HG02870 (cell line): ENCODE measurements around the gene ACBD3.
"Not testable (repeated sequence)": the region's sequence is repeated elsewhere in the genome, so short reads cannot be mapped to it uniquely, and the experiment has no call there.

Source experiments
- ATAC-seq: cut with Tn5 transposase; IDR thresholded peaks from one replicate; pipeline ENCODE4 v1.9.1; 2021; ENCODE audit warnings: mild to moderate bottlenecking, moderate library complexity; ENCODE audit not compliant: unreplicated experiment

ACBD3 gene

DNA sequence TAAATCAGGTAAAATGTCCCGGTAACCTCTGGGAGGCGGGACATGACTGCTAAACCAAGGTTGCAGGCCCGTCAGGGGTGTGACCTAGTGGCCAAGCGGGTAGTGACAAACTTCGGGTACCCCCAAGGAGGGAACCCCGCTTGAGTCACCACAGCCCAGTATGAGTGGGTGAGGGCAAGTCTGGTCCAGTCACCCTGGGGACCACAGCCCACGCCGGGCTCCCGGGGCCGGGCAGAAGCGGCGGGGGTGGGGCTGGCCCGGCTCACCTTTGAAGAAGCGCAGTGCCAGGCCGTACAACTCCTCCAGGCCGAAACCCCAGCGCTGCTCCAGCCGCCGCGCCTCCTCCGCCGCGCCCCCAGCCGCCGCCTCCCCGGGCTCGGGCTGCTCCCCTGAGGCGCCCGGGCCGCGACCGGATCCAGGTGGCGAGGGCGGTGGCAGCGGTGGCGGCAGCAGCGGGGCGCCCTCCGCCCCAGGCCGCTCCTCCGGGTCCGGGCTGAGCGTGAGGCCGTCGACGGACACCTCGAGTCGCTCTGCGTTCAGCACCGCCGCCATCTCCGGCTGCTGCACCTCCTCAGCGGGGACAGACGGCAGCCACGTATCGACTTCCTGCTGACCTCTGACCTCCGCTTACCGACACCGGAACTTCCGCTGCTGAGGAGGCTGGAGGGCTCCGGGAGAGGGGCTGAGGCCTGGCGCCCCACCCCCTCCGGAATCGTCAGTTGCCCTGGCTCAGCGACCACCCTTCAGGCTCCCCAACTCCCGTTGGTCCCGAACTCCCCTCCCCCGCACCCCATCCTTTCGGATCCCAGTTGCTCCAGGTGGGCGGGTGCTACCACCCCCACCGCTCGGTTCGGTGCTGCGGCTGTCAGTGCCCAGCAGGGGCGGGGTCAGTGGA lies at the start of gene ACBD3:
Gene ACBD3, minus strand, starts transcription at position 618 of the 895 bp plus-strand sequence. Its CDS starts 66 bp downstream, at position 552.
- peak; percentile 93 for ATAC-seq

DNA sequence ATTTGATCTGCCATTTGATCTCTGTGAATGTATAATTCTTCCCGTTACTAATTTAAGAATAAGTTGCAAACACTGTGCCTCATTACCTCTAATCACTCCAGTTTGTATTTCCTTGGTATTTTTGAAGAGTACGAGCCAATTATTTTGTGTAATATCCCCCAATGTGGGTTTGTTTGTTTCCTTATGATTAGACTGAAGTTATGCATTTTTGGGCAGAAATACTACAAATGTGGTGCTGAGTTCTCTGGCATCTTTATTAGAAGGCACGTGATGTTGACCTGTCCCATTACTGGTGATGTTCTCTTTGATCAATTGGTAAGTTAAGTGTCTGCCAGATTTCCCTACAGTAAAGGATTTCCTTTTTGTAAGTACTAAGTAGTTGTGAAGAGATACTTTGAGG lies 47.3 kb upstream of the ACBD3 start:
- no peak for ATAC-seq

DNA sequence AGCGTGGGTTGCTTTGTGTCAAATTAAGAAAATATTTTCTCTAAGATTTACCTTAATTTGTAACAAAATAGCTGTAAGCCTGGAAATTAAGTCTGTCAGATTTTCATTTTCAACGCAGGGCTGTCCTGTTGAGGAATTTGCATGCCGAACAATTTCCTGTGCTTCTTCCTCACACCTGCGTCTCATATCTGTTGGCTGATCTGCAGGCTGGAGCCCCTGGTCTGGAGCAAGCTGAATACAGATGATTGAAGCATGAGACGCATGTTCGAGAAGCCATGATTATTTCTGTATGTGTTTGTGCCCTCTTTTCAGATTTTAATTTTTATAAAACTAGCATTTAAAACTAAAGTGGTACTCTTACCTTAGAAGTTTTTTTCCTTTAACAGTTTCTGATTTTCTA lies 46.8 kb upstream of the ACBD3 start:
- ATAC-seq = no peak

DNA sequence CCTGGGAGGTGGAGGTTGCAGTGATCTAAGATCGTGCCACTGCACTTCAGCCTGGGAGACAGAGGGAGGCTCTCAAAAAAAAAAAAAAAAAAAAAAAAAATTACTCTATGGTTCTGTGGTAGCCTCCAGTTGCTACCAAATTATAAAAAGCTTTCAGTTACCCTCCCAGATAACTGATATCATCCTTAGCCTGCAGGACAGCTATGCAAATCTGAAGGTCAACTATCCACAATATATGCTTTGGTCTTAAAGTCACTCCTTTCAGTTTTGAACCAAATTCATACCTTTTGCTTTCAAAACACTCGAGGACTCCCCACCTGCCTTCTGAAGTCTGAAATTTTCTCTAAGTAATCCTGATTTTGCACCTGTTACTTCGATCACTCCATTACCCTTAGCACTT lies 40.1 kb upstream of the ACBD3 start:
- no peak for ATAC-seq

DNA sequence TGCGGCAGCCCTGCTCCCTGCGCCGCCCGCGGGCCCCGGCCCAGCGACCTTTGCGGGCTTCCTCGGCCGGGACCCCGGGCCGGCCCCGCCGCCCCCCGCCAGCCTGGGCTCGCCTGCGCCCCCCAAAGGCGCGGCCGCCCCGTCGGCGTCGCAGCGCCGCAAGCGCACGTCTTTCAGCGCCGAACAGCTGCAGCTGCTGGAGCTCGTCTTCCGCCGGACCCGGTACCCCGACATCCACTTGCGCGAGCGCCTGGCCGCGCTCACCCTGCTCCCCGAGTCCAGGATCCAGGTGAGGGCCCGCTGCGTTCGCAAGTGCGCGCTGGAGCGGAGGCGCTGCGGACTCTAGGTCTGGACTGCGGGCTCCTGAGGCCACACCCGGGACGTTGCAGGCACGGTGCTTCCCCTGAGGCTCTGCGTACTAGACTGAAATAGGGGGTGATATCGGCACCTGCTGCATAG lies 37.3 kb upstream of the ACBD3 start:
- peak; percentile 60 for ATAC-seq

DNA sequence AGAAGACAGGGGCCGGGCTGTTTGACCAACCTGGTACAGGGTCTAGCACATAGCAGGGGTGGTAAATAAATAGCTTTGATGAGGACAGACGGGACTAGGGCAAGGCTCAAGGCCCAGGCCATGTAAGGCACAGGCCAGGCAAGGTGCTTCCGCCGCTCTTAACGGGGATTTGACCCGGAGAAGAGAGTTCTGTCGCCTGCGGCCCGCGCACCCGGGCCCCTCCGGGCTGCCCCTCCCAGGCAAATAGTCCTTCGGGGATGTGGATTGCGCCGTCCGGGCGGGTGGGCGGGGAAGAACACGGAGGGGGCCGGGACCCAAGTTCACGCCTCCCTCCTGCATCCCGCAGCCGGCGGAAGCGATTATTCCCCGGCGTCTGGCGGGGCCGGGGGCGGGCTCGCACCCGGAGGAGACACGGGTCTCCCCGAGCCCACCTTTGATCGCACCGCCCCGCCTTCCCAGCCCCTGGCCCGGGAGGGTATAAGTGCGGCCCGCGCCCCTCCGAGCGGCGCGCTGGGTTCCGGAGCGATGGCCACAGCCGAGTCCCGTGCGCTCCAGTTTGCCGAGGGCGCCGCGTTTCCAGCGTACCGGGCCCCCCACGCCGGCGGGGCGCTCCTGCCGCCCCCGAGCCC lies 36.7 kb upstream of the ACBD3 start, which contains the start of gene MIXL1:
Gene MIXL1, plus strand, starts transcription at position 508 of the 629 bp plus-strand sequence. Its CDS starts 18 bp downstream, at position 526.
- peak; percentile 24 for ATAC-seq

DNA sequence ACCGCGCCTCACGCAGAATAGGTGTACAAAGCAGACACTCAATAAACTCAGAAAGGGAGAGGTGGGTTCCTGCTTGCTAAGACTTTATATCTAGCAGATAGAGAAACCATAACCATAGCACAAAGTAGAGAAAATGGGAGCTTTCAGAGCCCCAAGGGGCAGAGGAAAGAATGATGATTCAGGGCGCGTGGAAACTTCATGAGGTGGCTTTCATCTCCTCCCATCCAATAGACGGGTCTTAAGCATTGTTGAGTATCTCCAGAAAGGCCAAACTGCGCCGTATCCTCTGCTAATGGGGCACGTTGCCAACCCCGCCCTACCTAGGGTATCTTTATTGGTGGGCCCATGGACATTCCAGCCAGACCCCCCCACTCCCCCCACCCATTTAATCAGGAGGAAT lies 36.1 kb upstream of the ACBD3 start:
- ATAC-seq = no peak

DNA sequence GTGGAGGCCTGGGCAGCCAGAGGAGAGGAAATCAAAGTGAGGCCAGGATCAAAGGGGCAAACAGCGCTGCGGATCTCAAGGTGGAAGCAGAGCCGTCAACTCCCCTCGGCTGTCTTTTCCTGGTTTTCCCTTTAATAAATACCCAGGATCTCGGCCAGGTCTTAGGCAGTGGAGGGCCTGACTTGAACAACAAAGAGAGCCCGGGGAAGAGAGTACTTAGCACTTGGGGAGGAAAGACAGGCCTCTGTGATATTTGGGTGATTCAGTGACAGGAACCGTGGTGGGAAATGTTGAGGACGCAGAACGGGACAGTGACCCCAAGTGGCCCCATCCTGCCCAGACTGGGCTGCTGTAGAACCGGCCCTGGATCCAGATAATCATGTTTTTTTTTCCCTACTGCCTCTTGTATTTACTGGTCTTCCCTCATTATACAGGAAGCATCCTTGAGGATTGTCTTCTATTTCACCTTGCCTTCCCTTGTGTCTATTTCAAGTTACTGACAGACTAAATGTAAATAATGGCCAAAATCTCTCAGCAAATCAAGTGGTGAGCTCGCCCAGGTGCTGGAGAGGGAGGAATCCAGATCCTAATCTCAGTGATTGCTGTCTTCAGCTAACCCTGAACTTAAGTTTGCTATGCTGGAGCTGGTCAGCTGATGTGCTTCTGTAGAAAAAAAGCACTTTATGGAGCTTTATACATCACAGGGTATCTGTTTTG lies 34.1 kb upstream of the ACBD3 start:
- no peak for ATAC-seq

DNA sequence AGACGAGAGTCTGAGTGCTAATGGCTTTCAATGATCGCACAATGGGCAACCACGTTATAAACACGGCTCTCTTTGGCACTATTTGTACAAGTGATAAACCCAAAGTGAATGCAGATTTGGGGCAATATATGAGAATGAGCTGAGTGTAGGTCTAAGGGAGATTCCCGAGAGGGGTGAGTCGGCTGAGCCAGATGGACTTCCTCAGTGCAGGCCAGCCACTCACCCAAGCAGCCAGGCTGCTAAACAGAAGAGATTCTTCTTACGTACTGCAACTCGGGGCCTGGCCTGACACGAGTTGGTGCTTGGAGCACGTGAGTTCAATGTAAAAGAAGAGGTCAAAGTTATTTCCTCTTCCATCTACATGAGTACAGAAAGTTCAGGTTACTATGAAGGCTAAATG lies 30.7 kb upstream of the ACBD3 start:
- no peak for ATAC-seq

DNA sequence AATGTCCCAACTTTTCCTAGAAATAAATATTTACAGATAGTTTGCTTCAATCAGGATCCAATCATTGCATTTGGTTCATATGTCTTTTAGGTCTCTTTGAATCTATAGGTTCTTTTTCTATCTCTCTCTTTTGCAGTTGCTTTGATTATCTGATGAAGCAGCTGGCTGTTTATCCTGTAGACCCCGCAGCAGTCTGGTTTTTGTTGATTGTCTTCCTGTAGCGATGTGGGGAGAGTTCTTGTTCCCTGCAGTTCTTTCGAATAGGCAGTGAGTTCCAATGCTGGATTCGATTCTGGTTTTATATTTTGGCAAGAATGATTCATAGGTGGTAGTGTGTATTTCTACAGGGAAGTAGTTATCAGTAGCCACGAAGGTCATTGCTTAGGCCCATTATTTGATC lies 29.5 kb upstream of the ACBD3 start:
- no peak for ATAC-seq

DNA sequence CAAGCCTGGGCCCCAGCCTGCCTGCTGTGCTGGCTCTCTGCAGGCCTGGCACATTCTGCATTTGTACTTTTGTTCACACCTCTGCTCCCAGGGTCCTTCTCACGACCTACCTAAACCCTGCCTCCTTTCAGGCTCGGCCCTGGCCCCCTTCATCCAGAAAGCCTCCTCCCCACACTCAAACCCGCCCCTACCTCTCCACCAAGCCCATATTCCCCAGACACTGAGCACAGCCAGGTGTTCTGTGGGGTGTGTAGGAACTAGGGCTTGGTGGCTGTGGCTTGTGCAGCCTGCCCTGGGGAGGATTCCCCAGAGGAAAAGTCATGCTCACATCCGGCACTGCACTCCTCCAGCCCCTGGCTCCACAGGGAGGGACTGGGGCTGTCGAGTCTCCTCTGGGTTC lies 28.7 kb upstream of the ACBD3 start:
- ATAC-seq = no peak

DNA sequence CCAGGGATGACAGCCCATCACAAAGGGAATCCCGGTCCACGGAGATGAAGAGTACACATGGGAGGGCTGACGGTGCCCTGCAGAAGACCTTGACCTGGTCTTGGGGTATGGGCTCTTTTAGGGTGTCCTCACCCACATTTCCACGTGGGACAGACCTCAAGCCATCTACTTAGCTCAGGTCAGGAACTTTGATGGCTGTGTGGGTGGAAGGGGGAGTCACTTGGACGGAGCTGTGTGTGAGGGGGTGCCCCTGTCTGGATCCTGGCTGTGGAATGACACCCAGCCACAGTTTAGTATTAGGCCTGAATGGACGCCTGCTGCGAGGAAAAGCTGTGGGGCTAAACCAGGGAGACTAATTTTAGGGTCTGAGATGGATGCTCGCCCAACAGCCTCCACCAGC lies 26.0 kb upstream of the ACBD3 start:
- ATAC-seq = no peak

DNA sequence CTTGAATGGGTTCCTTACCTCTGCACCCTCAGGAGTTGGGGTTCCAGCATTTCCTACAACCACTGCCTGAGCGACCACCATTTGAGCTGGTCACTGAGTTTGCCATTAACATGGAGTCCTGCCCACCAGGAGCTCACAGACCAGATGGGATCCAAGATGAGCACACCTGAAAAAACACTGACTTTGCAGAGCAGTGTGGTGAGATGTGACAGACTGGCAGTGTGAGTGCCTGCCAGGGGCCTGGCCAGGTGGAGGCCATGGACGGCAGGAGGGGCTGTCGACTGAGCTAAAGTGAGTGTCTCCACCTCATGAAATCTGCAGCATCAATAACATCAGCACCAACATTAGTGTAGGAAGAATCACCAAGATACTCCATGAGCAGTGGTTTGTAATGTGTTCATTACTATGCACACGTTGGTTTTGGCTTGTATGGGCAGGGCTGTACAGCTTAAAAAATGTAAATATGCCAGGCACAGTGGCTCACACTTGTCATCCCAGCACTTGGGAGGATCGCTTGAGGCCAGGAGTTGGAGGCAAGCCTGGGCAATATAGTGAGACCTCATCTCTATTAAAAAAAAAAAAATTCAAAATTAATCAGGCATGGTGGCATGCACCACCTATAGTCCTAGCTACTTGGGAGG lies 24.8 kb upstream of the ACBD3 start:
- ATAC-seq = no peak

DNA sequence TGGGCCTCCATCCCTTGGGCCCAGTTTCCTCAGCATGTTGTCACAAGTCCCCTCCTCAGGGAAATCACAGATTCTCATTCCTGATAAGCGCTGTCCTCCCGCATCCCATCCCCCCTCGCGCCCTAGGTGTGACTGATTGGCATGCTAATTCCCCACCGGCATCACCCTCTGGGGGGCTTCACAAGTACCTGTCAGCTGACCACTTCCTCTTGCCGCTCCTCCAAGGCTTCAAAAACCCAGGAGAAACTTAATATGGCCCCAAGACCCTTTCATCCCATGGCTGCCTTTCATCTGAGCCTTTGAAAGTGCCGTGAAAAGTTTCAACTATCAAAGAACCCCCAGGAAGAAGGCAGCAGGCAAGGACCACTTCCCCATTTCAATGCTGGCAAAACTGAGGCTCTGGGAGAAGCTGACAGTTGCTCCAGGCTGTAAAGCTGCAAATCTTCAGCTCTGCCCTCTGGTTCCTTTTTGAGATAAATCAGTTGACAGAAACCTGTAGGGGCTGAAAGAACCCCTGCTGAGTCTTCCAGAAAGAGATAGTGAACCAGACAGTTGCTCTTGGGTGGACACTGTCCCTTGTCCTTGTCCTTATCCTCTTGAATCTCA lies 24.1 kb upstream of the ACBD3 start:
- ATAC-seq = no peak

DNA sequence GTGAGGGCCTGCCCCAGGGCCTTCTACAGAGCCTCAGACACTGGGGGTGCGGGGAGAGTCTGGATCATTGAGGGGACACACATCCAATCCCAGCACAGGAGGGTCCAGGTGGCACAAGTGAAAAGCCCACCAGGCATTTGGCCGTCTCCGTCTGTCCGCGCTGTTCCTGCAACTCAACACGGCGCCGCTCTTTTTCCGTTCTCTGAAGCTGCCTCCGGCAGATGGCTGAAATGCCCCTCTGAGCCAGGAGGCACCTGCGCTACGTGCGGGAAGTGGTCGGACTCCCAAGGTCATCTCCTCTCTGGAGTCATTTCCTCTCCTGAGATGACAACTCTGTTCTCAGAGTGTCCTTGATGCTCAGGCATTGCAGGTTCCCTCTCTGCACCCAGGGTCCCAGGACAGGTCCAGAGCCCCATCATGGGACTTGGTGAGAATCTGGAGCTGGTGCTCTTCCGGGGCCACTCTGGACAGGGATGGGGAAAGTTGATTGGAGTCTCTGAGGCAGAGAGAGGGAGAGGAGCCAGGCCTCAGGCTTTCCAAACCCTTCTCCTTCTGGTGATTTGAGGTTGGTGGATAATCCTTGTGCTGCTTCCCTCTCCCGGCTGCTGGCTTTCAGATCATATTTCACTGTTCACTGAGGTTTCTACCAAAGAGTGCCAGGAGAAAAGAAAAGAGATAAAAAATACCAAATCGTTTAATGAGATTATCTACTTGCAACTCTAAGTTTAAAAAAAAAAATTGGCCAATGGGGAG lies 22.9 kb upstream of the ACBD3 start:
- ATAC-seq = no peak

DNA sequence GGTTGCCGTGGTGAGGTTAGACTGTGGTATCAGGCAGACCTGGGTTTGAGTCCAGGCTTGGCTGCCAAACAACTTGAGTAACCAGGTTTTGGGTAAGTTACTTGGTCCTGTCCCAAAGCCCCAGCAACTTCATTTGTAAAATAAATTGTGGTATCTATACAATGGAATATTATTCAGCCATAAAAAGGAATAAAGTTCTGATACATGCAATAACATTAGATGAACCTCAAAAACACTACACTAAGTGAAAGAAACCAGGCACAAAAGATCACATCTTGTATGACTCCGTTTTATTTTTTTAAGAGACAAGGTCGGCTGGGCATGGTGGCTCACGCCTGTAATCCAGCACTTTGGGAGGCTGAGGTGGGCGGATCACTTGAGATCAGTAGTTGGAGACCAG lies 20.5 kb upstream of the ACBD3 start:
- ATAC-seq = no peak

DNA sequence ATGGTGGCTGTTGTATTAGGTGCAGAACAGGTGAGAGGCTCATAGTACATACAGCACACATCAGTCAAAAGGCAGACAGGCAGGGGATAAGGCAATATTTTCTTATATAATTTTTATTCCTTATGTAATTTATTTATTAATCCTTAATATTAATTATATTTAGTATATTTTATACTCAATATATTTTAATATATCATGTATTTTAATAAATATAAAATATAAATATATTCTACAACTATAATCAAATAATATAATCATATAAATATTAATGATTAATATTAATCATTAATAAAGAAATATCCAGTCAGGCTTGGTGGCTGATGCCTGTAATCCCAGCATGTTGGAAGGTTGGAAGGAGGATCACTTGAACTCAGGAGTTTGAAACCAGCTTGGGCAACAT lies 17.7 kb upstream of the ACBD3 start:
- ATAC-seq = no peak

DNA sequence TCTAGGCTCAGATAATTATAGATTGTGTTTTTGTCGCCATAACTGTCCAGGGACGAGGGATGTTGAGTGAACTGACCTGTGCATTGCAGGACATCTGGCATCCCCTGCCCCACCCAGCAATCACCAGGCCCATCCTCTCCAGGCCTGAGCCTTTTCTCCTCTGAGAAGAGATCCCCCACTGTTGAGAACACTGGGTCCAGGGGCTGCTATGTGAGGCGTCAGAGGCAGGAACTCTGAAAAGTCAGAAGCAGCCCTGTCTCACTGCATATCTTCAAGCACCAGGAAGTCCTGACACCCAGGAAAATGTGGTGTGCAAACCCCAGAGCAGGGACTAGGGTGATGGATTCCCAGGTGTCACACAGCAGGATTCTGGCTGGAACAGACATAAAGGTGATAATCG lies 17.1 kb upstream of the ACBD3 start:
- ATAC-seq = no peak

DNA sequence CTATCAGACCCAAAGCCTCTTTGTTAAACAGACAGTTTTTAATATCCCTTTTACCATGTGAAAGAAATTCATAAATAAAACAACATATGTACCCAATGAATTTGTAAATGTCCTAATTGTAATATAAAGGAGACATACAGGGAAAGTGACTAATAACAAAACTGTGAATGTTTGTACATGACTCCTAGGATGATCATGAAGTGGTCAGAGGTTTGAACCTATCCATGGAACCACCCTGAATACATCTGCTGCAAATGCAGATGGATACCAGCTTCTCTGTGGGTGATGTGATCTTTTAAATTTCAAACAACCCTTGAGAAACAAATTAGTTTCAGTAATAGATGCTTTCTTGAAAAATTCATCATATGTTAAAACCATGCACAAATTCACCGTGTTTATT lies 16.7 kb upstream of the ACBD3 start:
- no peak for ATAC-seq

DNA sequence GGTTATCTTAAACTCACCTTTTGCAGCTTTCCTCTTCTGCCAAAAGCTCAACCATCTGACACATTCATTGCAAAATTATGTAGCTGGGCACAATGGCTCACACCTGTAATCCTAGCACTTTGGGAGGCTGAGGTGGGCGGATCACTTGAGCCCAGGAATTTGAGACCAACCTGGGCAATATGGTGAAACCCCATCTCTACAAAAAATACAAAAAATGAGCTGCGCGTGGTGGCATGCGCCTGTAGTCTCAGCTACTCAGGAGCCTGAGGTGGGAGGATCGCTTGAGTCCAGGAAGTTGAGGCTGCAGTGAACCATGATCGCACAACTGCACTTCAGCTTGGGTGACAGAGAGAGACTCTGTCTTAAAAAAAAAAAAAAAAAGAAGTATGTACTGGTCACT lies 16.1 kb upstream of the ACBD3 start:
- ATAC-seq = not testable (repeated sequence)
